ENCODE results near the gene CACNG3.

The CACNG3 gene

GRCh38 chr16:24309258-24310142 is 53.4 kb downstream of the CACNG3 start:
- no peaks in the 10 kb centered on the region for H3K4me1 ChIP-seq (ENCODE audit: control insufficient read depth, low read depth, low read length)
- H3K9ac ChIP-seq (ENCODE audit: low read length): no peak overlapping the region
- no peaks in the 10 kb centered on the region for H3K9me3 ChIP-seq (ENCODE audit: control insufficient read depth, low read depth, low read length)
- no peaks in the 10 kb centered on the region for H3K27me3 ChIP-seq (ENCODE audit: control insufficient read depth, insufficient read depth, low read length)
- H3K4me3 ChIP-seq (ENCODE audit: low read length): no peak overlapping the region
- H3K27ac ChIP-seq (ENCODE audit: low read length): no peak overlapping the region
- H3K36me3 ChIP-seq (ENCODE audit: control insufficient read depth, low read depth, low read length): no peaks in the 10 kb centered on the region

GRCh38 chr16:24315343-24315742 is 59.2 kb downstream of the CACNG3 start:
- Histone ChIP-seq H3K27ac (ENCODE audit: low read length) (no peak overlapping the region), H3K9me3 (ENCODE audit: control insufficient read depth, low read depth, low read length) (no peaks in the 10 kb centered on the region), H3K36me3 (ENCODE audit: control insufficient read depth, low read depth, low read length) (no peaks in the 10 kb centered on the region), H3K9ac (ENCODE audit: low read length) (no peak overlapping the region), H3K27me3 (ENCODE audit: control insufficient read depth, insufficient read depth, low read length) (no peaks in the 10 kb centered on the region), H3K4me3 (ENCODE audit: low read length) (no peak overlapping the region), H3K4me1 (ENCODE audit: control insufficient read depth, low read depth, low read length) (peaks cover 4% of the 10 kb centered on the region)

GRCh38 chr16:24318680-24319079 is 62.5 kb downstream of the CACNG3 start:
- H3K27me3 ChIP-seq (ENCODE audit: control insufficient read depth, insufficient read depth, low read length): no peaks in the 10 kb centered on the region
- H3K36me3 ChIP-seq (ENCODE audit: control insufficient read depth, low read depth, low read length): no peaks in the 10 kb centered on the region
- H3K4me3 ChIP-seq (ENCODE audit: low read length): no peak overlapping the region
- no peak overlapping the region for H3K9ac ChIP-seq (ENCODE audit: low read length)
- H3K4me1 ChIP-seq (ENCODE audit: control insufficient read depth, low read depth, low read length): peaks cover 4% of the 10 kb centered on the region
- no peak overlapping the region for H3K27ac ChIP-seq (ENCODE audit: low read length)
- no peaks in the 10 kb centered on the region for H3K9me3 ChIP-seq (ENCODE audit: control insufficient read depth, low read depth, low read length)

- H3K4me1 ChIP-seq (ENCODE audit: control insufficient read depth, low read depth, low read length): peaks cover 4% of the 10 kb centered on the region
- H3K36me3 ChIP-seq (ENCODE audit: control insufficient read depth, low read depth, low read length): no peaks in the 10 kb centered on the region
- no peak overlapping the region for H3K9ac ChIP-seq (ENCODE audit: low read length)
- no peak overlapping the region for H3K4me3 ChIP-seq (ENCODE audit: low read length)
- H3K27ac ChIP-seq (ENCODE audit: low read length): no peak overlapping the region
- no peaks in the 10 kb centered on the region for H3K9me3 ChIP-seq (ENCODE audit: control insufficient read depth, low read depth, low read length)
- no peaks in the 10 kb centered on the region for H3K27me3 ChIP-seq (ENCODE audit: control insufficient read depth, insufficient read depth, low read length)
These were observed 63.1 kb downstream of the CACNG3 start for GRCh38 chr16:24319126-24319814.

GRCh38 chr16:24322106-24322505 is 66.0 kb downstream of the CACNG3 start:
- no peak overlapping the region for H3K27ac ChIP-seq (ENCODE audit: low read length)
- no peaks in the 10 kb centered on the region for H3K27me3 ChIP-seq (ENCODE audit: control insufficient read depth, insufficient read depth, low read length)
- no peaks in the 10 kb centered on the region for H3K9me3 ChIP-seq (ENCODE audit: control insufficient read depth, low read depth, low read length)
- H3K9ac ChIP-seq (ENCODE audit: low read length): no peak overlapping the region
- no peak overlapping the region for H3K4me3 ChIP-seq (ENCODE audit: low read length)
- peaks cover 4% of the 10 kb centered on the region for H3K4me1 ChIP-seq (ENCODE audit: control insufficient read depth, low read depth, low read length)
- no peaks in the 10 kb centered on the region for H3K36me3 ChIP-seq (ENCODE audit: control insufficient read depth, low read depth, low read length)

- Histone ChIP-seq H3K9ac (ENCODE audit: low read length) (no peak overlapping the region), H3K27me3 (ENCODE audit: control insufficient read depth, insufficient read depth, low read length) (no peaks in the 10 kb centered on the region), H3K27ac (ENCODE audit: low read length) (no peak overlapping the region), H3K9me3 (ENCODE audit: control insufficient read depth, low read depth, low read length) (no peaks in the 10 kb centered on the region), H3K36me3 (ENCODE audit: control insufficient read depth, low read depth, low read length) (no peaks in the 10 kb centered on the region), H3K4me3 (ENCODE audit: low read length) (no peak overlapping the region), H3K4me1 (ENCODE audit: control insufficient read depth, low read depth, low read length) (no peaks in the 10 kb centered on the region)
These were observed 68.3 kb downstream of the CACNG3 start for GRCh38 chr16:24324421-24324820.

GRCh38 chr16:24328835-24329452 is 72.8 kb downstream of the CACNG3 start:
- Histone ChIP-seq H3K9me3 (ENCODE audit: control insufficient read depth, low read depth, low read length) (no peaks in the 10 kb centered on the region), H3K9ac (ENCODE audit: low read length) (no peak overlapping the region), H3K27ac (ENCODE audit: low read length) (no peak overlapping the region), H3K27me3 (ENCODE audit: control insufficient read depth, insufficient read depth, low read length) (no peaks in the 10 kb centered on the region), H3K4me3 (ENCODE audit: low read length) (no peak overlapping the region), H3K4me1 (ENCODE audit: control insufficient read depth, low read depth, low read length) (no peaks in the 10 kb centered on the region), H3K36me3 (ENCODE audit: control insufficient read depth, low read depth, low read length) (no peaks in the 10 kb centered on the region)

- H3K4me1 ChIP-seq (ENCODE audit: control insufficient read depth, low read depth, low read length): no peaks in the 10 kb centered on the region
- no peaks in the 10 kb centered on the region for H3K27me3 ChIP-seq (ENCODE audit: control insufficient read depth, insufficient read depth, low read length)
- H3K9ac ChIP-seq (ENCODE audit: low read length): no peak overlapping the region
- no peak overlapping the region for H3K4me3 ChIP-seq (ENCODE audit: low read length)
- no peaks in the 10 kb centered on the region for H3K9me3 ChIP-seq (ENCODE audit: control insufficient read depth, low read depth, low read length)
- no peak overlapping the region for H3K27ac ChIP-seq (ENCODE audit: low read length)
- H3K36me3 ChIP-seq (ENCODE audit: control insufficient read depth, low read depth, low read length): no peaks in the 10 kb centered on the region
These were observed 76.0 kb downstream of the CACNG3 start for GRCh38 chr16:24332178-24332577.

- H3K36me3 ChIP-seq (ENCODE audit: control insufficient read depth, low read depth, low read length): no peaks in the 10 kb centered on the region
- no peak overlapping the region for H3K27ac ChIP-seq (ENCODE audit: low read length)
- H3K9ac ChIP-seq (ENCODE audit: low read length): no peak overlapping the region
- H3K4me3 ChIP-seq (ENCODE audit: low read length): no peak overlapping the region
- no peaks in the 10 kb centered on the region for H3K9me3 ChIP-seq (ENCODE audit: control insufficient read depth, low read depth, low read length)
- no peaks in the 10 kb centered on the region for H3K27me3 ChIP-seq (ENCODE audit: control insufficient read depth, insufficient read depth, low read length)
- no peaks in the 10 kb centered on the region for H3K4me1 ChIP-seq (ENCODE audit: control insufficient read depth, low read depth, low read length)
These were observed 76.5 kb downstream of the CACNG3 start for GRCh38 chr16:24332582-24333090.

GRCh38 chr16:24336491-24336890 is 80.4 kb downstream of the CACNG3 start:
- H3K9ac ChIP-seq (ENCODE audit: low read length): no peak overlapping the region
- no peaks in the 10 kb centered on the region for H3K4me1 ChIP-seq (ENCODE audit: control insufficient read depth, low read depth, low read length)
- H3K27me3 ChIP-seq (ENCODE audit: control insufficient read depth, insufficient read depth, low read length): no peaks in the 10 kb centered on the region
- no peaks in the 10 kb centered on the region for H3K36me3 ChIP-seq (ENCODE audit: control insufficient read depth, low read depth, low read length)
- H3K4me3 ChIP-seq (ENCODE audit: low read length): no peak overlapping the region
- H3K9me3 ChIP-seq (ENCODE audit: control insufficient read depth, low read depth, low read length): no peaks in the 10 kb centered on the region
- H3K27ac ChIP-seq (ENCODE audit: low read length): no peak overlapping the region

- Histone ChIP-seq H3K27me3 (ENCODE audit: control insufficient read depth, insufficient read depth, low read length) (no peaks in the 10 kb centered on the region), H3K36me3 (ENCODE audit: control insufficient read depth, low read depth, low read length) (no peaks in the 10 kb centered on the region), H3K9ac (ENCODE audit: low read length) (no peak overlapping the region), H3K4me3 (ENCODE audit: low read length) (no peak overlapping the region), H3K4me1 (ENCODE audit: control insufficient read depth, low read depth, low read length) (no peaks in the 10 kb centered on the region), H3K27ac (ENCODE audit: low read length) (no peak overlapping the region), H3K9me3 (ENCODE audit: control insufficient read depth, low read depth, low read length) (no peaks in the 10 kb centered on the region)
These were observed 80.9 kb downstream of the CACNG3 start for GRCh38 chr16:24337013-24337412.

Measured in iPS-18a (cell line).